SHP77 (cell line): ENCODE results near the gene SNX24.

Experiments
- DNase-seq, 2 experiments: peaks; one replicate each; lab custom pipeline; 2025; lab: John Stamatoyannopoulos, UW

The SNX24 gene

DNA sequence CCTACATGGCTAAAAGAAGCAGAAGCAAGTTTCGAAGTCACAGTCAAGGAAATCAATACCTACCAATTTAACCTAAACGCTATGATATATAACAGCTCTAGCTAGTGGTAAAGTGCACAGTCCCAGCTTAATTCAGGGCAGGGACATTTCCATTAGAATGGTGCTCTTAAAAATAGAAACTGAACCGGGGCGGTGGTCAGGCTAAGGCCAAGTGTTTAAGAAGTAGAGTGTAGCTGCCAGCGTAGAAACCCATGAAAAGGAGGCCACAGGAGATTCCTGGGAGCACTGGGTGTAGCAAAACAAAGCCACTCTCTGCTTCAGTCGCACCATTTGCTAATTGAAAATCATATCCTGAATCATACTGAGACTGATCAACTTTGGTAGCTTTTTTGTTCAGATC lies 162.3 kb downstream of the SNX24 start:
- no peak for DNase-seq

- no peak for DNase-seq
These were observed 166.9 kb downstream of the SNX24 start for GRCh38 chr5:123012321-123012720.

- no peak for DNase-seq
These were observed 169.3 kb downstream of the SNX24 start for GRCh38 chr5:123014689-123015088.

GRCh38 chr5:123028222-123028621 lies 182.8 kb downstream of the SNX24 start:
- DNase-seq: no peak

- DNase-seq: no peak
These were observed 187.8 kb downstream of the SNX24 start for GRCh38 chr5:123033157-123033671.

DNA sequence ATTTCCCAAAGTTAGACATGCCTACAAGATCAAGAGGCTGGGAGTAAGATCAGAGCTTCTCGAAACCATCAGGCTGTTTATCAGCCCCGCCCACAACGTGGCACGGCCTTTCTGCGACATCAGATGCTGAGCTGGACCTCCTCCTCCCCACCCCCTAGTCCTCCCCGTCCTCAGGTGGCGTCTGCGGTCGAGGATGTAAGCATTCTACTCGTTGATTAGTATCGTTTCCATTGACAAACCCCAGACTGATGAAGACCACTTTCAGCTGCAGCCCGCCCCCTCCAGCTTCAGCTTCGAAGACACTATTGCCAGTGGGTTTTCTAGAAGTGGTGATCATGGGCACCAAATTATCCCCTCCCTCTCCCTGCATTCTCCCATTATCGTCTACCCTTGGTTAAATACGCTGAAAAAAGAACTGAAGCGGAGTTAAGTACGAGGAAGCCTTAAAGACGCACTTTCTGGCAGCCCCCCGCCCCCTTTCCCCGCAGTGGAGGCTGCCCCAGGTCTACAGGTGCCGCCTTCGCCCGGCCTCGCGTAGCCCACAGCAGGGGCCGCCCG lies 190.0 kb downstream of the SNX24 start:
- peak; percentile 25 to 75 for DNase-seq

DNA sequence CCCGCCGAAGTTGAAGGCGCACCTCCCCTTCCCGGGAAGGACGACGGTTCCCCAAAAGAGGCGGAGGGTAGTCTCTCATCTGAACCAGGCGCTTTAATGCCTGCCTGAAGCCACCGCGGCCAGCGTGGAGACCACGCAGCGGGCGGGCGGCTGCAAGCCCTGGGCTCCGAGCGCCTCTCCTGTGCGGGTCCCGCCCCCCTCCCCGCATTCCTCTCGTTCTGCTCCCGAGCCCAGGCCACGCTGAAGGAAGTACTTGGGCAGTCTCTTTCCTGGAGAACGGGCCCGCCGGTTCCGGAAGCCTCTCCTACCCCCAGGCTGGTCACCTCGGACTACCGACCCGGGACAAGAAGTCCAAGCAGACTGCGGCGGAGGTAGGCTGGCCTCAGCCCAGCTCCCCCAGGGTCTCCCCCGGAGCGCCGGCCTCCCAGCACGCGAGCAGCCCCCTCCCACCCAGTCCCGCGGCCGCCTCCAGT lies 190.5 kb downstream of the SNX24 start:
- peak; percentile 3 to 47 for DNase-seq

DNA sequence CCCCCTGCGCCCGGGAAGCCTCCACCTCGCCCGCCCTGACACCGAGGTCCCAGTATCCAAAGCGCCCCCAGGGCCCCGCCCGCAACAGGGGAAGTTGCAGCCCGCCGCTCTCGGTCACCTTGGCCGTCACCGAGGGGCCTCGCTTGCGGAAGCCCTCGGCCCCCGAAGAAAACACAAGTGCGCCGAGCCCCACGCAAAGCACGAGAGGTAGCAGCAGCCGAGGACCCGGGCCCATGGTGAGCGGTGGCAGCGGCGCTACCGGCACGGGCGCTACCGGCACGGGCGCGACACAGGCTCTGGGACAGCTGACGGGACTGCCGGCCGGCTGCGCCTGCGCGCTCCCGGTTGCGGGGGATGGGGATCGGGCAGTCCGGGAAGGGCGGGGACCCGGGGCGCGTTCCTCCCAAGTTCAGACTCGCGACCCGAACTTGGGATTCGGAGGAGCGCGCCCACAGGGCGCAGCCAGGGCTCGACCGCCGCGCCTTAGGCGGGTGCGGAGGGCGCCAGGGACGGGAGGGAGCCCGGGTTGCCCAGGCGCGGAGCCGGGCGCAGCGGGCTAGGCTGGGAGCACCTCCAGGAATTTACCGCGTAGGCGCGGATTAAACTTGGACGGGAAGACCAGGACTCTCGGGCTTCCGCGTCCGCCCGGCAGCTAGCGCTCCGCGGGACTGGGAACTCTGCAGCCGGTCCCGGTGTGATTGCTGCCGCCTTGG lies 191.1 kb downstream of the SNX24 start, which contains the start of gene PPIC:
Gene PPIC, minus strand, starts transcription at position 335 of the 713 bp plus-strand sequence. Its CDS starts 100 bp downstream, at position 235.
- DNase-seq: peak; percentile 36 to 71

DNA sequence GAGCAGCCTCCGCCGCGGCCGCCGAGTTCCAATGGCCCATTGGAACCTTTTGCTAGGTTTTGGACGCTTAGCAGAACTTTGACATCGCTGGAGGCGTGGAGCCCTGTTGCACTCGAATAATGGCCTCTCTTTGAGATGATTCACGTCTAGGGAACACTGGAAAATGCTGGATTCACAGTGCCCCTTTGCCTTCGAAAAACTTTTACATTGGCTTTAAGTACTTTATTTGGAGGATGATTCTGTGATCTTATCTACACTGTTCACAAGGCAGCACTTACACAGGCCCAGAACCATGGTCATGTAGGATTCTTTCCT lies 191.6 kb downstream of the SNX24 start:
- DNase-seq: peak in 1 of 2 experiments; percentile 19

- no peak for DNase-seq
These were observed 194.3 kb downstream of the SNX24 start for GRCh38 chr5:123039673-123040072.

DNA sequence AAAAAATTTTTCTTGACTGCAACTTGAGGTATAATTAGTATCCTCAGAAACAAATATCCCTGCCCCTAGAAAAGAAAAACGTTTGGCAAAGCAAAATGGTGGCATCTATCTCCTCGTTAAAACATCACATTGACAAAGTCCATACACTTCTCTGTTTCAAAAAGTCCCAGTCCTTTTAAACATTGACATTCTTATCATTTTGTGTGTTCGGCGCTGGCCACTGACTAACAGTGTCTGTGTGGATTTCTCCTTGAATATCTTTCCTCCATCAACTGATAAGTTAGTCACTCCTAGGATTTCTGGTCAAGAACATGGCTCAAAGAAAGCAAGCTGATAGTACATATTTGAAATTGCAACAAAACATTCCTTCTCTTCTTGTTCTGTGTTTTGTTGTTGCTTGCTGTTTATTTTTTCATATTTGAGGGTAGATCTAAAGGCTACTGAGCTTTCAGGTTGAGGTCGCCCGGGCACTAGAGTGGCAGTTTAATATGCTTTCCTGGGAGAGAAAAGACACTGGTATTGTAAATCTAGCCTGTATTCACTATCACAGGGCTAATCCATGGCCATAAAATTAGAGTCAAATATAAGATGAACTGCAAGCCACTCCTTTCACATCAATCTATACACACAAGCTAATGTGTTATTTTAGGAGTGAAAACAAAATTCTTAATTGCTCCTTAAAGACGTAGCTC lies 199.7 kb downstream of the SNX24 start:
- no peak for DNase-seq

DNA sequence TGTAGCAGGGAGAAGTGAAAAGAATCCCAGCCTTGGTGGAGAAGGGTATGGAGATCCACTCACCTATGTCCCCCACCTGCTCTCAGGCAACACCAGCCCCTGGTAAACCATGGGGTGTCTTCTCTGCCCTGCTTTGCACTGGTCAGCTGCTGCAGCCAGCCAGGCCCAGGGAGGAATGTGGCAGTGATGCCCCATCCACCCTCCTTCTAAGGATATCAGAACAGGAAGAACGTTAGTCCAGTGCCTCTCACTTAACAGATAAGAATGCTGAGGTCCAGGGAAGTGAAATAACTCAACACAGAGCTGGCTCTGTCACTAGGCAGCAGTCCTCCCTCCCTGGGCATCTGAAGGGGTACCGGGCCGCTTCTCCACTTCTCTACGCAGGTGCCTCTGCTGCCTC lies 200.8 kb downstream of the SNX24 start:
- no peak for DNase-seq

GRCh38 chr5:123047706-123048105 lies 202.3 kb downstream of the SNX24 start:
- DNase-seq: no peak

- DNase-seq: no peak
These were observed 205.8 kb downstream of the SNX24 start for GRCh38 chr5:123051206-123051605.
